GM21381 (cell line): ENCODE results near the gene PTPRD.

Source experiments
- ATAC-seq: cut with Tn5 transposase; IDR thresholded peaks from one replicate; pipeline ENCODE4 v1.9.1; 2021; ENCODE audit warnings: mild to moderate bottlenecking, moderate library complexity; ENCODE audit not compliant: unreplicated experiment

The PTPRD gene

GRCh38 chr9:8572209-8572608 lies 2040.6 kb downstream of the PTPRD start:
- no peak for ATAC-seq

GRCh38 chr9:8571643-8572042 lies 2041.2 kb downstream of the PTPRD start:
- ATAC-seq, result no peak

- ATAC-seq, result no peak
Observed at GRCh38 chr9:8570776-8571175, 2042.0 kb downstream of the PTPRD start.

GRCh38 chr9:8569823-8570222 lies 2043.0 kb downstream of the PTPRD start:
- no peak for ATAC-seq

- ATAC-seq, result no peak
Observed at GRCh38 chr9:8567963-8568579, 2044.7 kb downstream of the PTPRD start.

GRCh38 chr9:8564960-8565359 lies 2047.8 kb downstream of the PTPRD start:
- ATAC-seq, result no peak

- no peak for ATAC-seq
Observed at GRCh38 chr9:8560560-8561525, 2052.0 kb downstream of the PTPRD start.

- no peak for ATAC-seq
Observed at GRCh38 chr9:8558176-8558575, 2054.6 kb downstream of the PTPRD start.

GRCh38 chr9:8555762-8556500 lies 2056.9 kb downstream of the PTPRD start:
- no peak for ATAC-seq

GRCh38 chr9:8553444-8553843 lies 2059.4 kb downstream of the PTPRD start:
- no peak for ATAC-seq

GRCh38 chr9:8552732-8553131 lies 2060.1 kb downstream of the PTPRD start:
- no peak for ATAC-seq

GRCh38 chr9:8549214-8549613 lies 2063.6 kb downstream of the PTPRD start:
- no peak for ATAC-seq

GRCh38 chr9:8543219-8543618 lies 2069.6 kb downstream of the PTPRD start:
- no peak for ATAC-seq

- no peak for ATAC-seq
Observed at GRCh38 chr9:8542537-8542936, 2070.3 kb downstream of the PTPRD start.

- no peak for ATAC-seq
Observed at GRCh38 chr9:8539681-8540197, 2073.1 kb downstream of the PTPRD start.

GRCh38 chr9:8536845-8537244 lies 2076.0 kb downstream of the PTPRD start:
- no peak for ATAC-seq

GRCh38 chr9:8534828-8535227 lies 2078.0 kb downstream of the PTPRD start:
- ATAC-seq, result no peak

GRCh38 chr9:8533681-8534080 lies 2079.1 kb downstream of the PTPRD start:
- ATAC-seq, result no peak

- no peak for ATAC-seq
Observed at GRCh38 chr9:8531826-8532415, 2080.9 kb downstream of the PTPRD start.

- ATAC-seq, result no peak
Observed at GRCh38 chr9:8521112-8521511, 2091.7 kb downstream of the PTPRD start.

GRCh38 chr9:8515748-8516147 lies 2097.1 kb downstream of the PTPRD start:
- no peak for ATAC-seq
